Stimulated activated CD8-positive, alpha-beta memory T cell treated with anti-CD3 and anti-CD28 coated beads, Interleukin-12 subunit alpha, Interleukin-12 subunit beta, amount 100 ng/mL, for 4 hours (primary cell): ENCODE data around the gene KIAA1671.
"Not testable (repeated sequence)": the region's sequence is repeated elsewhere in the genome, so short reads cannot be mapped to it uniquely, and the experiment has no call there.

Source experiments
- DNase-seq: peaks from one replicate; pipeline ENCODE4 v3.0.0-alpha.2; 2020; ENCODE audit warnings: low read depth

KIAA1671 gene

DNA sequence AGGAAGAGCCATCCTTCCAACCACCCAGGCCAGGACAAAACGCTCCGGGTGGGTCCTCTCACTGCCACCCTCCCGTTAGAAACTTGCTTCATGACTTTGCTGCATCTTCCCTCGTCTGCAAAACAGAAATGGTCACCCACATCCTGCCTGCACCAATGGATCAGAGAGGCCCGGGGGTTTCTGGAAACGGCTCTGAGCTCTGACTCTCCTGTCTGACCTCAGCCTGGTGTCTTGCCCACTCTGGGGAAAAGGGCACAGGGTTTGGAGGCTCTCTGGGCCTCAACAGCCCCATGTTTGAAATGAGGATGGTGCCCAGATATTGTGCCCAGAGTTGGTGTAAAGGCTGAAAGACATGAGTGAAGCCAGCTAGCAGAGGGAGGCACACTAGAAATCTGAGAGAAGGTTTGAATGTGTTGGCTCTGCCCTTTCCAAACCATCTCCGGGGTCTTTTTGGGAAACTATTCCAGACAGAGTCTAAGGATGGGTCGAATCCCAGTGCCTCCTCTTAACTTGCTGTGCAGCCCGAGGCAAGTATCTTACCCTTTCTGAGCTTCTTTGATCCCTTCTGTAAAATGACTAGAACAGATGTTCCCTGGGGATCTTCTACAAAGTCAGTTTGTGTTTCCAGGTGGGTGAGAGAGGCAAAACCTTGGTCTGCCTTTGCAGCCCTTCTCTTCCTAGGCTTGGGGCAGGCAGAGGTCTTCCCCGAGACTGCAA, 249.2 kb downstream of the KIAA1671 start:
- no peak for DNase-seq

DNA sequence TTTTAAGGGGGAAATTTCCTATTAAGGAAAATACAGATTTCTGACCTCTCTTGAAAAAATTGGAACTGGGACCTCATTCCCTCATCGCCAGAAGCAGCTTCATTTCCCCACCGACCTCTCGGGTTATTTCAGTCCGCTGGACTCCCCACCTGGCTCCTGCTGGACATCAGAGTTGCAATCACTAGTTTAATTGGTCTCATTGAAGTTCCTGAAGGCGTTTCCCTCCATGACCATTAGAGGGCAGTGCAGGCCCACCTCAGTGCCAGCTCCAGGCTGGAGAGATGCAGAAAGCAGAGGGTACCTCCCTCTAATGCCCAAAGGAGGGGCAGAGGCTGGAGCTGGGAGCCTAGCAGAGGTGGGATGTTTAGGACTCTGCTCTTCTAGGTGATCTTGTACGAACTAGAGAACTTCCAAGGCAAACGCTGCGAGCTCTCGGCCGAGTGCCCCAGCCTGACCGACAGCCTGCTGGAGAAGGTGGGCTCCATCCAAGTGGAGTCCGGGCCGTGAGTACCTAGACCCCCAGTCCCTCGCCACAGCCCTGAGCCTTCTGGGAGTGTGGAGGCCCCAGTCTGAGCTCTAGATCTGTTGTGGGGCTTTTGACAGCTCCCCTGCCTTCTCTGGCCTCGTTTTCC, 249.9 kb downstream of the KIAA1671 start:
- peak; percentile 8 for DNase-seq

DNA sequence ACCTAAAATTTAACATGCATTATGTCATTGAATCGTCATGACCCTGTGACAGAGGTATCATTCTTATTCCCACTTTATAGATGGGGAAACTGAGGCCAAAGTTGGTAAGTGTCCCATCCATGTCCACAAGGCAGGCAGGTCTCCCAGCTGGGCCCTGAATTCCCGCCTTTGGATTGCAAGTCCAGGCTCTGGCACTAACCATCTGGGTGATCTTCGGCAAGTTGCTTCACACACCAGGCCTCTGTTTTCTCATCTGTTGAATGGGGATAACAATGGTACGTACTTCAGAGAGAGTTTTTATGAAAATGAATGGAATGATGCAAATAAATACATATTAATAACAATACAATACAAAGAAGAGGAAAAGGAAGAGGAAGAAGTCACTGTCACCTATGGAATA, 250.6 kb downstream of the KIAA1671 start:
- no peak for DNase-seq

DNA sequence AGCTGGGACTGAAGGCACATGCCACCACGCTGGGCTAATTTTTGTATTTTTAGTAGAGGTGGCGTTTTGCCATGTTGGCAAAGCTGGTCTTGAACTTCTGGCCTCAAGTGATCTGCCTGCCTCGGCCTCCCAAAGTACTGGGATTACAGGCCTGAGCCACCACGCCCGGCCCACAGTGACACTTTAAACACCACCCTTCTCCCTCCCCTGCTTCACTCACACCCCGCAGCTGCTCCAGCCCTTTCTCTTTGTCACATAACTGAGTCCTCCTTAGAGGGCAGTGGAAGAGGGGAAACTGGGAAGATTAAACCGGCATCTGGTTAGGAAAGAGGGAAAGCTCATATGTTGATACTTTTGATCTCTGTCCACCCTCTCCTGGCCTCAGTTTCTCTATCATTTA, 252.0 kb downstream of the KIAA1671 start:
- DNase-seq, result not testable (repeated sequence)

DNA sequence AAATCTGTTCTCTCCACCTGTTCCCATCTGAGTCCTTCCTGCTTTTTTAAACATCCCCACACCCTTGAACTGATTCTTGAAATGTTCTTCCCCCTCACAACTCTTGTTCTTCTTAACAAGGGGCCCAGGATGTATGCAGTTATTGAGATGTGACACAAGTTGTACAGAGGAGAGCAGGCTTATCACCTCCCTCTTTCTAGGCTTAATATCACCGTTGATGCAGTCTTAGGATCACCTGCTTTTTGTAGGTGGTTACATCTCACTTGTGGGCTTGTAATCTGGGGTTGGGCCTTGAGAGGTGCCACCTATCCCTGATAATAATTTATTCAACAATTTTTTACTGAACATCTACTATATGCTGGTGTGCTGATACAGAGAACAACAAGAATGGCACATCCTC, 253.3 kb downstream of the KIAA1671 start:
- no peak for DNase-seq

DNA sequence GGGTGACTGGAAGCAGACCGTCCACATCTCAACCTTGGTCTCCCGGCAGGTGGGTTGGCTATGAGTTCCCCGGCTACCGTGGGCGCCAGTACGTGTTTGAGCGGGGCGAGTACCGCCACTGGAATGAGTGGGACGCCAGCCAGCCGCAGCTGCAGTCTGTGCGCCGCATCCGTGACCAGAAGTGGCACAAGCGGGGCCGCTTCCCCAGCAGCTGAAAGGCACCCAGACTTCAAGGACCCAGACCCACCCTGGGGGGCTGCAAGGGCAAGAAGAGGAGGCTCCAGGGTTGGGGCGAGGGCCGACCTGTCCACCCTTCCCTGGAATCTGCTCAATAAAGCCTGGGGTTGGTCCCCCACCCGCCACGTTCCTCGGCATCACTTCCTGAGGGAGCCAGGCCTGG, 254.5 kb downstream of the KIAA1671 start:
- DNase-seq, result no peak

DNA sequence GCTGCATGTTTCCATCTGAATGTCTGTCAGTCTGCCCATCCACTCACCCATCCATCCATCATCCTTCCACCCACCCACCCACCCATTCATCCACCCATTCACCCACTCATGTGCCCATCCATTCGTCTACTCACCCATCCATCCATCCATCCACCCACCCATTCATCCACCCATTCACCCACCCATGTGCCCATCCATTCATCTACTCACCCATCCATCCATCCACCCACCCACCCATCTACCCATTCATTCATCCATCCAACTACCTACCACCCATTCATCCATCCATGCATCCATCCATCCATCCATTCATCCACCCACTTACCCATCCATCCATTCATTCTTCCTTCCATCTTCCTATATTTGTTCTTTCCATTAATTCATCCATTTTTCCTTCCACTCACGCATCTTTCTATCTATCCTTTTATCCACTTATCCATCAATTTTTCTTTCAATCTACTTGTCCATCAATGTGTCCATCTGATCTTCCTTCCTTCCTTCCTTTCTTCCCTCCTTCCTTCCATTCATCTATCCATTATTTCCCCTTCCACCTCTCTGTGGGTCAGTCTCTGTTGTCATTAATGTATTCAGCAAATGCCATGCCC, 255.1 kb downstream of the KIAA1671 start:
- no peak for DNase-seq

DNA sequence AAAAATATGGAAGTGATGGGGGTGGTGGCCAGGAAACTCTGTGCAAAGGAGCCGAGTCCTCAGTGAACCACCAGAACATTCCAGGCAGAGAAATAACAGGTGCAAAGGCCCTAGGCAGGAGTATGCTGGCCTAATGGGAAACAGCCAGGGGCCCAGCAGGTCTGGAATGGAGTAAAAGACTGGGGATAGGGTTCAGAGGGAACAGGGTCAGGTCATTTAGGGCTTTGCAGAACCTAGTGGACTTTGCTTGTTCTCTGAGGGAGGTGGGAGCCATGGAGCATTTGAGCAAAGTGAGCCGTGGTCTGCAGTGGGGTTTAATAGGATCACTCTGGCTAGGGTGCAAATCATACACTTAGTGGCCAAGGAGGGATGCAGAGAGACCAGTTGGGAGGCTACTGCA, 255.8 kb downstream of the KIAA1671 start:
- no peak for DNase-seq

DNA sequence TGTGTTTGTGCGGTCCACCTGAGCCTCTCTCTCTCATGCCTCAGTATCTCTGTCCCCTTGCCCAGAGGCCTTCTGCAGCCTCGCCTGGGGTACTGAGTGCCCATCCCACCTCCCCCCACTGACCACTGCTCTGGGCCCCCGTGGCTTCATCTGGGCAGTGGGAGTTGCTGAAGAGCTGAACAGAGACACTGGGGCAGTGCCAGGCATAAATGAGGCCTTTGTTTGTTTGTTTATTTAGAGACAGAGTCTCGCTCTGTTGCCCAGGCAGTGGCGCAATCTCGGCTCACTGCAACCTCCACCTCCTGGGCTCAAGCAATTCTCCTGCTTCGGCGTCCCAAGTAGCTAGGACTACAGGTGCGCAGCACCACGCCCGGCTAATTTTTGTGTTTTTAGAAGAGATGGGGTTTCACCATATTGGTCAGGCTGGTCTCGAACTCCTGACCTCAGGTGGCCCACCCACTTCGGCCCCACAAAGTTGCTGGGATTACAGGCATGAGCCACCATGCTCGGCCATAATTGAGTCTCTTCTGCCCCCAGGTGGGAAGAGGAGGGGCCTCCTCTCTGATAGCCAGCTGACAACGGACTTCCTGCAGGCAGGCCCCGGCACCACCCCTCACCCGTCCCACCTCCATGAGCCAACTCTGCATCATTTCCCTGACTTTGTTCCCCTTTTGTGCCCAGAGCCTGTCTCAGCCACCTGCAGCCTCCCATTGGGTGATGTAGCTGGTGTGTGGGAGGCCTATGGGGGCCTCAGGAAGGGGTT, 256.4 kb downstream of the KIAA1671 start:
- DNase-seq, result no peak

DNA sequence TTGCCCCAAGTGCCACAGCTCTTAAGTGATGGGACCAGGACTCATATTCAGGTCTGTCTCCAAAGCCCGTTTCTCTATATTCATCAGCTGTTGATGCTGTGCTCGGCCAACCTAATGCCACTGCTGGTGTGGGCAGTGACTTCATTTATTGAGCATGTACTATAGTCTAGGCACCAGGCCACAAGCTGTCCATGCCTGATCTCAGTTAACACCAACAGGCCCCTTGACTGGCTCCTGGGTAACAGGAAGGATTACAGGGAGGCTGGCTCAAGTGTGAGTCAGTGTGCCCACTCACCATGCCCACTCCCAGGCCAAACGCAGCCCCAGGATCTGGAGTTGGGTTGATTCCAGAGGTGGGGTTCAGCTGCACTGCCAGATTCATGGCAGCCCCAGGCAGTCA, 258.3 kb downstream of the KIAA1671 start:
- no peak for DNase-seq

DNA sequence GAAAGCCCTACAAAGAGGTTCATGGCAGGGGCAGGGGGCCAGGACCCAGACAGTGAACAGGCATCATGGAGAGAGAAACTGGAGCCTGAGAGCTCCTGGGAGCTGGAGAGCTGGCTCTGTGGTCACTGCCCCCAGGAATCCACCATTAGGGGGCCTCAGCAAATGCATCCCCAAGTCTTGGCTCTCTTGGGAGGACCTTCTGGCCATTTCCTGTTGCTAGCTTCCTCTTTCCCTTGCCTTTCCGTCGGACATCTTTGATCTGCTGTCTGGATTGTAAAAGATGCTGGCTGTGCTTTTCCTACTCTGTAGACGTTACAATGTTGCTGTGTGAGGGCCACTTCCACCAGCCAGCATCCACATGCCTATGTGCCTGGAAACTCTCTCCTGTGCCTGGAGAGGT, 259.8 kb downstream of the KIAA1671 start:
- DNase-seq, result no peak

DNA sequence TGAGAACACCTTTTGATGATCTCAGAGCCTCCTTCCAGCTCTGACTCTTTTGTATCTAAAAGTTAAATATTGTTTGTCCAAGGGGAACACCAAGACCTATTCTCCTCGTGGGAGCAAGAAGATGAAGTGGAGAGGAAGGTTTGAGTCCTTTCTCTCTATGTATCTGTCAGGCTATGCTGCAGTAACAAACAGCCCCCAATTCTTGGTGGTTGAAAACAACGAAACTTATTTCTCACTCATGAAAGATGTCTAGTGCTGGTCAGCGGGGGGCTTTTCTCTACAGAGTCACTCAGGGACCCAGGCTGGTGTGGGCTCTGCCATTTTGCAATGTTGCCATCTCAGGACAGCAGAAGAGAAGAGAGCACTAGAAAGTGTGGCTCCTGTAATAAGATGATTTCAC, 260.7 kb downstream of the KIAA1671 start:
- no peak for DNase-seq

DNA sequence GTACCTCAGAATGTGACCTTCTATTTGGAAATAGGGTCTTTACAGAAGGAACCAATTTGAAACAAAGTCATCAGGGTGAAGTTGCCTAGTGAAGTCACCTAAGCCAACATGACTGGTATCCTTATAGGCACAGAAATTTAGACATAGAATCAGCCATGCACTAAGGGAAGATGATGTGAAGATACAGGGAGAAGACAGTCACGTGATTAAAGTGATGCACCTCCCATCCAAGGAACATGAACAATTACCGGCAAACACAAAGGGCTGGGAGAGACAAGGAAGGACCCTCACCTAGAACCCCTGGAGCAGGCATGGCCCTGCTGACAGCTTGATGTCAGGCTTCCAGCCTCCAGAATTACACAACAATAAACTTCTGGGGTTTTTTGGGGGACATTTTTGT, 263.7 kb downstream of the KIAA1671 start:
- DNase-seq, result no peak

DNA sequence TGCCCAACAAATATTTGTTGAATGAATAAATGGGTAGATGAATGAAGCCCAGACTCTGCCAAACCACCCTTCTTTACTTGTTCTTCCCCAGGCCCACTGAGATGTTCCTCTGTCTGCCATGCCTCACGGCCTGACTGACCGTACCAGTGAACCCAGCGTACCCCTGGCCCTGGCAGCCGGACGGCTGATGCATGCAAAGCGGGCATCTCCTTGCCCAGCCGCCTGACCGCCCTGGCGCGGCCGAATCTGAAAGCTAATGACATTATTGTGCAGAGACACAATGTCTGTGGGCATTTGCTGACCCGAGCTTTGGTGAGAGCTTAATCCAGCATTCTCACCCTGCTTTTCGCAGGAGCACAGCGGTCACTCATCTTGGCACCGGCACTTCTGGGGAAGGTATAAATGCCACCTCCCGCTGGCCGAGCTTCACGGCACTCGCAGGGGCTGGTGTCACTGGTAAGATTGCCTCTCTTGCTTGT, 266.7 kb downstream of the KIAA1671 start, which contains the start of gene CRYBB2:
Gene CRYBB2 (plus strand): TSS at position 429 of the 479 bp plus-strand sequence. CDS start 1,791 bp downstream, outside the sequence.
- no peak for DNase-seq

DNA sequence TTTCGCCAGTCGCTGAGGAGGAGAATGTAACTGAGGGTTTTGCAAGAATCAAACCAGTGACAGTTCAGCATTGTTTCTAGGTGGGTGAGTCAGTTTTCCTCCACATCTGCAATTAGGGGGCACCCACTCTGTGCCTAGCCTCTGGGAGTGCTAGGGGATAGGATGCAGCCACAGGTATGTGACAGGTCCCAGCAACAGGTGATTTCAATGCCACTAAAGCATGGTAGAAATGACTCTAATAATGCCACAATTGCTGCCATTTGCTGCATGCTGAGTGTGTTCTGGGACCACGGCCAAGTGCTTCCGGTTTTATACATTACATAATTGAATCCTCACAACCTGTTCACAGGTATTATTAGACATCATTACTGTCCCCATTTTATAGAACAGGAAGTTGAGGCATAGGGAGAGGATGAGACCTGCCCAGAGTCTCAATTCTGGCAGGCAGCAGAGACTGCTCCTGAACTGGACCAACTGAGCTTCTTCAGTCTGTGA, 267.5 kb downstream of the KIAA1671 start:
- DNase-seq, result no peak

DNA sequence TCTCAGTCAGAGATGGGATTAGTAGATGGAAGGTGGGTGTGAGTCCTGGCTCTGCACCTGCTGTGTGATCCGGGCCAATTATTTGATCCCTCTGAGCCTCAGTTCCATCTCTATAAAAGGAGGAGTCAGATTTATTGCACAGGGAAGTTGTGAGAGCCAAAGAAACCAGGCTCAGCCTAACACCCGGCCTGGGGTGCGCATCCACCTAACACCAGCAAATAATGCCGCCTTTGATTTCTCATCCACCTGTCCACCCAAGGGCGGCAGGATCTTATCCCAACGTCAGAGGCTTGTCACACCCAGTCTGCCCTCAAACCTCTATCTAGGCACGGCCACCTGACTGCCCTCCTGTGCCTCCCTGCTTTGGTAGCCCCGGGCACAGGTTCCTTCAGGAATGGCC, 269.3 kb downstream of the KIAA1671 start:
- no peak for DNase-seq

DNA sequence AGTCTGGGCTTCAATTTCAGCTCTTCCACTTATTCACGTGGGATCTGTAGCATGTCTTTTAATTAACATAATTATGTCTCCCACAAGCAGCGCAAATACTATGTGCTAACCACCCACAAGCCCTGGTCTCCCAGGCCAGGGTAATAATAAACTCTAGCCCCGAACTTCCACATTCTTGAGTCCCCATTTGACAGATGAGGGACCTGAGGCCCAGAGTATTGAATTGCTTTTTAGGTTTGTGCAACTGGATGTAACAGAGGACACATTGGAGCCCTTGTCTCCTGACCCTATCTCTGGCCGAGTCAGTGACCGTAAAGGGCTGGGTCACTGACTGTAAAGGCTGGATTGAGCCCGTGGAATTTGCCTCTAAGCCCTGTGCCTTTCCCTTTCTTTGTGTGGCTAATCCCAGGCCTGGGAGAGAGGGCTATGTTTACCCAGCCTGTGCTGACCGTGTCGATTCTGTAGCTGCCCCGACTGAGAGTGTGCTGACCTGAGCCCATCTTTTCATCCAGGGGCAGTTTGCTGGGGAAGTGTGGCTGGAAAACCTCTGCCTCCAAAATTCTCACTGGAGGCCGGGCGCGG, 270.8 kb downstream of the KIAA1671 start:
- DNase-seq, result no peak

DNA sequence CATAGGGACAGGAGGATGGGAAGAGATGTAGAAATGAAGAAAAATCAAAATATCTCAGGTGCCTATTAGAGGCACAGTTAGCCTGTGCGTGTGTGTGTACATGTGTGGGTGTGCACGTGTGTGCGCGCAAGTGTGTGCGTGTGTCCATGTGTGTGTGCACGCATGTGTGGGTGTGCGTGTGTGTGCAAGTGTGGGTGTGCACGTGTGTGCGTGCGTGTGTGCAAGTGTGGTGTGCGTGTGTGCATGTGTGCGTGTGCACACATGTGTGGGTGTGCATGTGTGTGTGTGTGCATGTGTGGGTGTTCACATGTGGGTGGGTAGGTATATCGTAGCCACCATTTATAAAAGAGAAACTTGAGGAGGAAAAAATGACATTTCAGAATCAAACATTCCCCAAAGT, 276.3 kb downstream of the KIAA1671 start:
- no peak for DNase-seq

DNA sequence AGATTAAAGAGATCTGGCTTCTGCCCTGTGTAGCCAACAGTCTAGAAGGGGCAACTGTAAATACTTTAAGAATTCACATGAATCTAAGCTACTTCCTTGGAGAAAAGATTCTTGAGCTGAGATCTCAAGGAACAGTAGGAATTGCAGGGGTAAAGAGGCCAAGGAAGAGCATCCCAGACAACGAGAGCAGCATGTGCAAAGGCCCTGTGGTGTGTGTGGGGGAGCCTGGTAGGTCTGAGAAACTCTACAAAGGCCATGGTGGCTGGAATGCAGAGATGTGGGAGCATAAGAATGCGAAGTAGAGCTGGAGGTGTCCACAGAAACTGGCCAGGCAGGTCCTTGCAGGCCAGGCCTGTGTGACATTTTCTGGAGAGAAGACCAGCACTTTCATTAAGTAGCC, 278.2 kb downstream of the KIAA1671 start:
- DNase-seq, result not testable (repeated sequence)

DNA sequence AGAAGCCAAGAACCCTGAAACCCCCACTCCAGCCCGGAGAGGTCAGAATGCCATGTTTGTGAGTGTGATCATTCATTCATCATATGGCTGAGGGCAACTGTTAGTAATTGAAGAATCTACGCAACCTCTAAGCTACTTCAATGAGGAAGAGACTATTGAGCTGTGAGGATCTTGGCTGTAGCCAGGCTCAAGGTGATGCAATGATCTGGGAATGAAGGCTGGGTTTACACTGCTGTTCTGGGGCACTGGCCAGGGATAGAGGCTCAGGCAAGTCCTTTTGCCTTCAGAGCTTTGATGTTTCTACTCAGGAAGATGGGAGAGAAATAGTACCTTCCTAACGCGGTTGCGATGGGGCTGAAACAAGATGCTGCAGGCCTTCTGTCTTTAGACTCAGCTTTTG, 279.8 kb downstream of the KIAA1671 start:
- no peak for DNase-seq

DNA sequence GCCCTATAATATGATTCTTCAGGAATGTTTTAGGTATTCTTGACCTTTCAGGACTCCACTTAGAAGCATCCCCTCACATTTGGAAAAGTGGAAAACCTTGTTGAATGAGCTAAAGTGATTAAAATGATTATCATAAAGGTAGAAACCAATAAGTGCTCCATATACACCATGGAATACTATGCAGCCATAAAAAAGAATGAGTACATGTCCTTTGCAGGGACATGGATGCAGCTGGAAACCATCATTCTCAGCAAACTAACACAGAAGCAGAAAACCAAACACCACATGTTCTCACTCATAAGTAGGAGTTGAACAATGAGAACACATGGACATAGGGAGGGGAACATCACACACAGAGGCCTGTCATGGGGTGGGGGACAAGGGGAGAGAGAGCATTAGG, 281.2 kb downstream of the KIAA1671 start:
- not testable (repeated sequence) for DNase-seq
